Right hindlimb (tissue), 1 donor: ENCODE measurements around the gene IPO11.
"Not testable (repeated sequence)": the region's sequence is repeated elsewhere in the genome, so short reads cannot be mapped to it uniquely, and the experiment has no call there.

Source experiments
- DNase-seq: peaks from one replicate; pipeline ENCODE4 v3.0.0-alpha.2; 2018

The IPO11 gene

DNA sequence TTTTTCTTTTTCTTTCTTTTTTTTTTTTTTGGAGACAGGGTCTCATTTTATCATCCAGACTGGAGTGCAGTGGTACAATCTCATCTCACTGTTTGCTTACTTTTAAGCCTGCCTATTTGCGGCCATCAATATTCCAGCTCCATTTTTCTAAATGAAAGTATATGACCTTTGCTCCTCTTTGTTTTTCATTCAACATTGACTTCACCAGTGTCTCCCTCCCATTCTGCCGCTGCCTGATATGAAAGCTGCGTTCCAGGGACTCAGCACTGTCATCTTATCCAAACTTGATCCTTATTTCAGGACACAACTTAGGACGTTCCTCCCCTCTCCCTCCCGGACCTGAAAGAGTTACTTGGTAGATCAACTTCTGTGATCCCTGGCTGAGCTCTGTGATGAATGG is 239.7 kb downstream of the IPO11 start:
- DNase-seq: no peak

DNA sequence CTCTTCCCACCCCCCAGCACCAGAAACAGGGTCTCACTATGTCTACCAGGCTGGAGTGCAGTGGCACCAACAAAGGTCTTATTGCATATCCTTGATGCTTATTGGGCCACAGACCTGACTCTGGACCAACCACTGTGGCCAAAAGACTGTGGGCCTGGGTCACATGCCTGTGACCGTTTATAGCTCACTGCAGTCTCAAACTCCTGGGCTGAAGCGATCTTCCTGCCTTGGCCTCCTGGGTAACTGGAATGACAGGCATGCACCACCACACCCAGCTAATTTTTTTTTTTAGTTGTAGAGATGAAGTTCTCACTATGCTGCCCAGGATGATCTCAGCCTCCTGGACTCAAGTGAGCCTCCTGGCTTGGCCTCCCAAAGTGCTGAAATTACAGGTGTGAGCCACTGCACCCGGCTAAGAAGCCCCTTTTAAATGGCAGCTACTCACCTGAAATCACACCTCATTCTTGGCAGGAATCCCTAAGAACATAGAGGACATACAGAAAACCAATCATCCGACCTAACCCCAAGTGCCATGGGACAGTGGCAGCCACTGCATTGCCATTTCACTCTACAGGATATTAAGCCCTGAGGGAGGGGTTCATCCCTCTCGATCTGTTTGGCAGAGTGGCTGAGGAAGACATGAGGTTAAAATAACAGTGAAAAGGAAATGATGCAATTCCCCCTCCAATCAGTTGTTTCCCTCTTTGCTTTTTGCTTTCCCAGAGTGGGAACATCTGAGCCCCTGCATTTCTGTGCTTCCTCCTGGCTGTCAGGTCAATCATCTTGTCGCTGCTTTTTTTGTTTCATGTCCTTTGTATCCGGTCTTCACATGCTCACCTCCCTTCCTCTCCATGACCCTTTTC is 240.7 kb downstream of the IPO11 start:
- DNase-seq: no peak

DNA sequence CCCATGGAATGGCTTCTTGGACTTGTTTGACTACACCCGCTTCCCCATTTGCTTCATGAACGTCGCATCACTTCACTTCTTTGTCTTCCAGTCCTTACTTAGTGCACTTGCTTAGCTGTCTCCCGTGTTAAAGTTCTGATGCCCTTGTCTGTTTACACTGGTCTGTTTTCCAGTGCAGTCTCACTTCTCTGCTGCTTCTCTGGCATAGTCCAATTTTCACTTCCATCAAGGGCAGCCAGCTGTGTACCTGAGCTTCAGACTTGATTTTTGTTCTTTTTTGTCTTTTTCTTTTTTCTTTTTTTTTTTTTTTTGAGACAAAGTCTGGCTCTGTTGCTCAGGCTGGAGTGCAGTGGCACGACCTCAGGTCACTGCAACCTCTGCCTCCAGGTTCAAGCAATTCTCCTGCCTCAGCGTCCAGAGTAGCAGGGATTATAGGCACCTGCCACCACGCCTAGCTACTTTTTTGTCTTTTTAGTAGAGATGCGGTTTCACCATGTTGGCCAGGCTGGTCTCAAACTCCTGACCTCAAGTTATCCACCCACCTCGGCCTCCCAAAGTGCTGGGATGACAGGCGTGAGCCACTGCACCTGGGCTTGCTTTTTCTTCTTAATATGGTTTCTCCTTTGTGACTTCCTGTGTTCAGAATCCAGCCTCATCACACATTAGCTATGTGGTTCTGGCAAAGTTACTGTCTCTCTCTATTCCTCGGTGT is 241.5 kb downstream of the IPO11 start:
- no peak for DNase-seq

DNA sequence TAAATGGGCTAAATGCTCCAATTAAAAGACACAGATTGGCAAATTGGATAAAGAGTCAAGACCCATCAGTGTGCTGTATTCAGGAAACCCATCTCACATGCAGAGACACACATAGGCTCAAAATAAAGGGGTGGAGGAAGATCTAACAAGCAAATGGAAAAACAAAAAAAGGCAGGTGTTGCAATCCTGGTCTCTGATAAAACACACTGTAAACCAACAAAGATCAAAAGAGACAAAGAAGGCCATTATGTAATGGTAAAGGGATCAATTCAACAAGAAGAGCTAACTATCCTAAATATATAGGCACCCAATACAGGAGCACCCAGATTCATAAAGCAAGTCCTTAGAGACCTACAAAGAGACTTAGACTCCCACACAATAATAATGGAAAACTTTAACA is 245.2 kb downstream of the IPO11 start:
- DNase-seq: not testable (repeated sequence)

DNA sequence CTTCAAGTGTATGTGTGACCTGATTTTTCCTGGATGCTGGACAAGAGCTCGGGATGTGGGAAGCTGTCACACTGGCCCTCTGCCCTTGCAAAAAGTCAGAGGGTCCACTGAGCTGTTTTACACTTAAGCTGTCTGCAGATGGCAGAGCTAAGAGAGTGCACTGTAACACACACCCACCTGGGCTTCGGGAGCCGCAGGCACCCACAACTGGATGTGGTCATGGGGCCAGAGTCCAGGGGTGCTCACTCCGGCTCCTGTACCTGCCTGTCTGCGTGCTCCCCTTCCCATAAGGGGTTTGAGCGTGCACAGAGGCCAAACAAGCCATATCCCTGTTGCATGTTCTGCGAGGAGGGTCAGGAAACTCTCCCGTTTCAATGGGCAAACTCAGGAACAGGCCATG is 248.6 kb downstream of the IPO11 start:
- DNase-seq: no peak

DNA sequence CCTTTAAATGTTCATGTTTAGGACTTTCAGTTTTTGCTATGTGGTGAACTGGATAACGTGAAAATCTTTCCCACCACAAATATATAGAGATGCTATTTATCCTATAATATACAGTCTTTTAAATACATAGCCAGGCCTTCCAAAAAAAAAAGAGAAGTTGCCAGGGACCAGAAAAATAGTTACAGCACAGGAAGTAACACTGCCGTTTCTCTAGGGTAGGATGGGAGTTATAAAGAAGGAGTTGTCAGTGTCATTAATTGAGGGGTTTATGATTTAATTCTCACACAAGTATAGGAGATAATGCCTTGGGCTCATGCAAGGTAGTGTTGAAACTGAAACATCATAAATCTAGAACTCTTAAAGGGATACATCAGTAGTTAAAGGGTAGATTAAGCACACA is 250.0 kb downstream of the IPO11 start:
- no peak for DNase-seq

DNA sequence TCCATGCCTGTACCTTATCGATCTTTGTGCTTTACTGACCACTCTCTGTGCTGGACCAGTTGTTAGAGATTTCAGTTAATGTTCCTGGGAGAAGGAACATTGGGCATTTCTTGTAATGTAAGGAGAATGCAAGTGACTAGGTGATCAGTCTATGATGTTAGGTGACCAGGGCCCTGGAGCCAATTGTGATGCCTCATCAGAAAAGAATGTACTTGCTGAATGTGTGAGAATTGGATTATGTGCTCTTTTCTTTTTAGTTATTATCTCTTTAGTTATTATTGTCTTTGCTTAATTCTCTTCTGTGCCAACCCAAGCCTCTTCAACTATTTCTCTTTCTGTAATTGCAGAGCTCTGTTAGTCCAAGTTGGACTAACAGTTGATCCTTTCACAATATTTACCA is 258.9 kb downstream of the IPO11 start:
- no peak for DNase-seq

DNA sequence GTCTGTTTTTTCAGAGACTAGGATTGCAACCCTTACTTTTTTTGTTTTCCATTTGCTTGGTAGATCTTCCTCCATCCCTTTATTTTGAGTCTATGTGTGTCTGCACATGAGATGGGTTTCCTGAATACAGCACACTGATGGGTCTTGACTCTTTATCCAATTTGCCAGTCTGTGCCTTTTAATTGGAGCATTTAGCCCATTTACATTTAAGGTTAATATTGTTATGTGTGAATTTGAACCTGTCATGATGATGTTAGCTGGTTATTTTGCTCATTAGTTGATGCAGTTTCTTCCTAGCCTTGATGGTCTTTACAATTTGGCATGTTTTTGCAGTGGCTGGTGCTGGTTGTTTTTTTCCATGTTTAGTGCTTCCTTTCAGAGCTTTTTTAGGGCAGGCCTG is 264.0 kb downstream of the IPO11 start:
- DNase-seq: not testable (repeated sequence)
